DOHH2 (cell line): Measurements from ENCODE around the gene WFDC1.

ENCODE experiments used
- H3F3A ChIP-seq: fragments of 200-600 bp; sonication (generic), shearing (Covaris generic); 2 replicates; pipeline ENCODE4 v1.6.0; 2016; ENCODE audit warnings: antibody characterized with exemption, mild to moderate bottlenecking; ENCODE audit not compliant: control insufficient read depth, insufficient read depth
- H3K27ac ChIP-seq: fragments of 200-600 bp; sonication (generic); 2 replicates; pipeline ENCODE4 v1.5.1; 2014; ENCODE audit warnings: low read depth, mild to moderate bottlenecking, low read length, moderate library complexity
- H3K27me3 ChIP-seq: fragments of 200-600 bp; sonication (generic); 2 replicates; pipeline ENCODE4 v1.6.1; 2014; ENCODE audit warnings: mild to moderate bottlenecking, low read length, mixed read lengths; ENCODE audit not compliant: control insufficient read depth
- H3K36me3 ChIP-seq: fragments of 200-600 bp; sonication (generic); 2 replicates; pipeline ENCODE4 v1.6.1; 2014; ENCODE audit warnings: mild to moderate bottlenecking, low read length, moderate library complexity, mixed read lengths; ENCODE audit not compliant: control insufficient read depth
- H3K4me1 ChIP-seq: fragments of 200-600 bp; sonication (generic); 2 replicates; pipeline ENCODE4 v1.6.1; 2014; ENCODE audit warnings: mild to moderate bottlenecking, low read length, mixed read lengths; ENCODE audit not compliant: control insufficient read depth
- H3K4me2 ChIP-seq: fragments of 200-600 bp; sonication (generic); 2 replicates; pipeline ENCODE4 v1.6.0; 2014; ENCODE audit warnings: mild to moderate bottlenecking, low read length, moderate library complexity
- H3K4me3 ChIP-seq: fragments of 200-600 bp; sonication (generic); 2 replicates; pipeline ENCODE4 v1.5.1; 2014; ENCODE audit warnings: mild to moderate bottlenecking, low read length, mixed read lengths
- H3K79me2 ChIP-seq: fragments of 200-600 bp; sonication (generic); 2 replicates; pipeline ENCODE4 v1.6.1; 2014; ENCODE audit warnings: mild to moderate bottlenecking, low read length, mixed read lengths; ENCODE audit not compliant: control insufficient read depth
- H3K9me2 ChIP-seq: fragments of 200-600 bp; sonication (generic); replicated peaks from 2 replicates; pipeline ENCODE4 v1.6.1; 2014; ENCODE audit warnings: mild to moderate bottlenecking, low read length, mixed read lengths; ENCODE audit not compliant: control insufficient read depth
- H3K9me3 ChIP-seq: fragments of 200-600 bp; sonication (generic); 2 replicates; pipeline ENCODE4 v1.6.1; 2014; ENCODE audit warnings: antibody characterized with exemption, low read length, mixed read lengths; ENCODE audit not compliant: control insufficient read depth, insufficient read depth
- H4K20me1 ChIP-seq: fragments of 200-600 bp; sonication (generic); 2 replicates; pipeline ENCODE4 v1.6.0; 2014; ENCODE audit warnings: low read depth, mild to moderate bottlenecking, antibody characterized with exemption, low read length, moderate library complexity; ENCODE audit not compliant: control insufficient read depth, insufficient read depth
- EZH2phosphoT487 ChIP-seq: fragments of 200-600 bp; sonication (generic); IDR thresholded peaks from 2 replicates; pipeline ENCODE4 v1.6.1; 2017; ENCODE audit warnings: borderline replicate concordance, mild to moderate bottlenecking, antibody characterized with exemption, low read length, moderate library complexity, mixed read lengths
- TF ChIP-seq, protein P1 (sequence below): fragments of 200-600 bp; sonication (generic); IDR thresholded peaks from one replicate; pipeline ENCODE4 v1.5.1; 2014; ENCODE audit warnings: antibody characterized with exemption, mild to moderate bottlenecking, low read depth, low read length; ENCODE audit not compliant: poor library complexity, severe bottlenecking

The WFDC1 gene

DNA sequence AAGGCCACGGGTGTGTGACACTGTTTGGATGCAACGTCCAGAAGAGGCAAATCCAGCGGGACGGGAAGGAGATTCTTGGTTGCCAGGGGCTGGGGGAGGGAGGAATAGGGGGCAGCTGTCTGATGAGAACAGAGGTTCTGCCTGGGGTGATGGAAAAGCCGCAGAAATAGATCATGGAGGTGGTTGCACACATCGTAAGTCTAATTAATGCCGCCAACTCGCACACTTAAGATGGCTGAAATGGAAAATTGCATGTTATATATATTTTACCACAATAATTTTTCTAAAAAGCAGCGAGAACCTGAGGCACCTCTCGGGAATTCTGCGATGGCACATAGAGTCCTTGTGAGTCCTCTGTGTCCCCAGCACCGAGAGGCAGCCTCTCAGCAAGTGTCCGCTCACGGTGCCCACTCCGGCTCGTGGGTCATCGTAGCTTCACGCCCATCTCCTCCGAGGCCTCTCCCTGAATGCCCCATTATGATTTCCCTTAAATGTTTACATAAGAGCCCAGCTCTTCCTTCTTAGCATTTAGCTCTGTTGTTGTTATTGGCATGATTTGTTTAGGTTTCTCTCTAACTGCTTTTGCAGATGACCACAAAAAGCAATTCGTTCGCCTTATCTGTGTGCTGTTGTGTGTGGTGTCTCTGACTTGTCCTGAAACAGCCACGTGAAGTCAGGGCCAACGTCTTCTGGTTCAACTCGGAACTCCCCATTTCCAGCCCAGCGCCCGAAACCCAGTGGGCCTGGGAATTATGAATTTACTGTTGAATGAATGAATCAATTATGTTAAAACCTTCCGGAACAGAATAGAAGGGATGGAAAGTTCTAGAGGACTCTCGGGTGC, 7.7 kb downstream of the WFDC1 start:
- Histone ChIP-seq H3K27ac (no peak overlapping the region), H3K9me2 (no peaks in the 10 kb centered on the region), H3F3A (no peaks in the 10 kb centered on the region), H3K27me3 (no peaks in the 10 kb centered on the region), H3K4me1 (no peaks in the 10 kb centered on the region), H3K4me3 (no peak overlapping the region), H3K36me3 (no peaks in the 10 kb centered on the region), H4K20me1 (no peaks in the 10 kb centered on the region), H3K9me3 (no peaks in the 10 kb centered on the region), H3K79me2 (no peaks in the 10 kb centered on the region), H3K4me2 (no peak overlapping the region)
- TF ChIP-seq, protein P1, sequence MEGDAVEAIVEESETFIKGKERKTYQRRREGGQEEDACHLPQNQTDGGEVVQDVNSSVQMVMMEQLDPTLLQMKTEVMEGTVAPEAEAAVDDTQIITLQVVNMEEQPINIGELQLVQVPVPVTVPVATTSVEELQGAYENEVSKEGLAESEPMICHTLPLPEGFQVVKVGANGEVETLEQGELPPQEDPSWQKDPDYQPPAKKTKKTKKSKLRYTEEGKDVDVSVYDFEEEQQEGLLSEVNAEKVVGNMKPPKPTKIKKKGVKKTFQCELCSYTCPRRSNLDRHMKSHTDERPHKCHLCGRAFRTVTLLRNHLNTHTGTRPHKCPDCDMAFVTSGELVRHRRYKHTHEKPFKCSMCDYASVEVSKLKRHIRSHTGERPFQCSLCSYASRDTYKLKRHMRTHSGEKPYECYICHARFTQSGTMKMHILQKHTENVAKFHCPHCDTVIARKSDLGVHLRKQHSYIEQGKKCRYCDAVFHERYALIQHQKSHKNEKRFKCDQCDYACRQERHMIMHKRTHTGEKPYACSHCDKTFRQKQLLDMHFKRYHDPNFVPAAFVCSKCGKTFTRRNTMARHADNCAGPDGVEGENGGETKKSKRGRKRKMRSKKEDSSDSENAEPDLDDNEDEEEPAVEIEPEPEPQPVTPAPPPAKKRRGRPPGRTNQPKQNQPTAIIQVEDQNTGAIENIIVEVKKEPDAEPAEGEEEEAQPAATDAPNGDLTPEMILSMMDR = no peak

DNA sequence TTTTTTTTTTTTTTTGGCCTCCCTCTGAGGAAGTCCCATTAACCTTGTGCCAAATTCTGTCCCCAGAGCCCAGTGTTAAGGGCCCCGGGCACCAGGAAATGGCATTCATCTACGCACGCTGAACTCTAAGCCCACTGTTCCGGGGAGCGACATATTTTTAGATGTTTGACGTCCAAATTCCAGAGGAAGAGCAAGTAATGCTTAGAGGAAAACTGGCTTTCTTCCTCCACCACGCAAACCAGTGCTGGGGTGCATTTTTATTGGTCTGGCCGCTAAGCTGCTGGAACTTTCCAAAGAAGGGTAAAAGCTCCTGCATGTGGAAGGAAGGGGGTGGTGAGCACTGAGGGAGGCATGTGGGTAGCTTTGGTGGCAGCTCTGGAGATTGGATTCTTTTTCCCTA, 8.3 kb downstream of the WFDC1 start:
- TF ChIP-seq, protein P1 = no peak
- TF ChIP-seq EZH2phosphoT487 = no peak
- no peaks in the 10 kb centered on the region for H3K9me3 ChIP-seq
- H3K79me2 ChIP-seq = no peaks in the 10 kb centered on the region
- no peaks in the 10 kb centered on the region for H3K4me1 ChIP-seq
- H3F3A ChIP-seq = no peaks in the 10 kb centered on the region
- H4K20me1 ChIP-seq = no peaks in the 10 kb centered on the region
- no peaks in the 10 kb centered on the region for H3K9me2 ChIP-seq
- H3K4me3 ChIP-seq = no peak overlapping the region
- H3K27me3 ChIP-seq = no peaks in the 10 kb centered on the region
- no peaks in the 10 kb centered on the region for H3K36me3 ChIP-seq
- H3K4me2 ChIP-seq = no peak overlapping the region
- H3K27ac ChIP-seq = no peak overlapping the region

DNA sequence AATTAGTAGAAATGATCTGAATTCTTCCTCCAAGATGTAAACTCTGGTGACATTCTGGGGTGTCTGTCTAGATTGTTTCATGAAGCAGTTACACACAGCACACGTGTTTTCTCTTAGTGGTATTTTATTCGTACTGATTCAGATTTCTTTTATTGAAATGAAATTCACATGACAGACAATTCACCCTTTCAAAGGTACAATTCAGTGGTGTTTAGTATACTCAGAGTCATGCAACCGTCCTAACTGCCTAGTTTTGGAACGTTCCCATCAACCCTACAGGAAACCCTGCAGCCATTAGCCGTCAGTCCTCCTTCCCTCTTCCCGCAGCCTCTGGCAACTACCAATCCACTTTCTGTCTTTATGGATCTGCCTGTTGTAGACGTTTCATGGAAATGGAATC, 8.8 kb downstream of the WFDC1 start:
- no peaks in the 10 kb centered on the region for H3K36me3 ChIP-seq
- H3F3A ChIP-seq = no peaks in the 10 kb centered on the region
- no peak overlapping the region for H3K4me2 ChIP-seq
- H3K27me3 ChIP-seq = no peaks in the 10 kb centered on the region
- no peaks in the 10 kb centered on the region for H3K4me1 ChIP-seq
- H3K9me3 ChIP-seq = no peaks in the 10 kb centered on the region
- no peaks in the 10 kb centered on the region for H4K20me1 ChIP-seq
- no peak for TF ChIP-seq EZH2phosphoT487
- TF ChIP-seq, protein P1 = no peak
- H3K9me2 ChIP-seq = no peaks in the 10 kb centered on the region
- H3K27ac ChIP-seq = no peak overlapping the region
- no peak overlapping the region for H3K4me3 ChIP-seq
- H3K79me2 ChIP-seq = no peaks in the 10 kb centered on the region
